Calu3 (cell line): ENCODE data around the gene TAS1R2. TPM values are rescaled to one million over a fixed set of nuclear protein-coding genes. Genes with fewer than 3 reads are reported as not detected.

Source experiments
- BruUV-seq: library from RNA; stranded (reverse); fragments of 400-500 nt; replicated peaks from 2 replicates; lab custom pipeline; 2021; lab: Mats Ljungman, UMichigan
- CTCF ChIA-PET: fragments of 300-600 bp; sonication (Branson Sonifier 250); formaldehyde crosslinking; loops from one replicate; lab custom pipeline; 2022; ENCODE audit warnings: antibody characterized with exemption; lab: Charles Lee
- DNase-seq: peaks from one replicate; pipeline ENCODE4 v3.0.0; 2022
- H3K27ac Mint-ChIP-seq: one replicate; pipeline ENCODE4 v1.8.0; 2022; ENCODE audit warnings: mixed read lengths; ENCODE audit not compliant: unreplicated experiment
- H3K27me3 Mint-ChIP-seq: one replicate; pipeline ENCODE4 v1.8.0; 2022; ENCODE audit warnings: mixed read lengths; ENCODE audit not compliant: unreplicated experiment
- H3K36me3 Mint-ChIP-seq: one replicate; pipeline ENCODE4 v1.8.0; 2022; ENCODE audit warnings: mild to moderate bottlenecking, moderate library complexity, mixed read lengths; ENCODE audit not compliant: insufficient read depth, unreplicated experiment
- H3K4me1 Mint-ChIP-seq: one replicate; pipeline ENCODE4 v1.8.0; 2022; ENCODE audit warnings: mild to moderate bottlenecking, low read depth, mixed read lengths; ENCODE audit not compliant: unreplicated experiment
- H3K4me3 Mint-ChIP-seq: one replicate; pipeline ENCODE4 v1.8.0; 2022; ENCODE audit warnings: mild to moderate bottlenecking, low read depth, moderate library complexity, mixed read lengths; ENCODE audit not compliant: unreplicated experiment
- H3K9me3 Mint-ChIP-seq: one replicate; pipeline ENCODE4 v1.8.0; 2022; ENCODE audit warnings: low read depth, mixed read lengths; ENCODE audit not compliant: unreplicated experiment
- CTCF ChIP-seq: fragments of 200-600 bp; IDR thresholded peaks from one replicate; pipeline ENCODE4 v1.8.0; 2022; ENCODE audit warnings: antibody characterized with exemption; ENCODE audit not compliant: unreplicated experiment
- intact Hi-C: fragments of 100-400 bp; cut with micrococcal nuclease; formaldehyde crosslinking; loops from one replicate; pipeline ENCODE4 v1.10.0; 2022; ENCODE audit not compliant: unreplicated experiment
- total RNA-seq: library from RNA; stranded (reverse); gene quantifications from 2 replicates; pipeline ENCODE4 v1.2.3, GENCODE V29; 2022

Gene TAS1R2
- total RNA-seq, 1 experiment from 2014 or later: not detected

GRCh38 chr1:18868354-18868753 is 8.9 kb upstream of the TAS1R2 start:
- TF ChIP-seq CTCF: no peak
- no peak overlapping the region for H3K27ac Mint-ChIP-seq
- DNase-seq: no peak
- no TSS peak for BruUV-seq
- no peaks in the 10 kb centered on the region for H3K36me3 Mint-ChIP-seq
- CTCF ChIA-PET: no interaction called here
- H3K4me1 Mint-ChIP-seq: no peaks in the 10 kb centered on the region
- H3K9me3 Mint-ChIP-seq: no peaks in the 10 kb centered on the region
- H3K4me3 Mint-ChIP-seq: no peak overlapping the region
- H3K27me3 Mint-ChIP-seq: peaks cover 48% of the 10 kb centered on the region
- intact Hi-C loops: no loop called here

- Mint-ChIP-seq H3K9me3 (no peaks in the 10 kb centered on the region), H3K4me1 (no peaks in the 10 kb centered on the region), H3K27ac (no peak overlapping the region), H3K27me3 (peaks cover 63% of the 10 kb centered on the region), H3K36me3 (no peaks in the 10 kb centered on the region), H3K4me3 (no peak overlapping the region)
- no peak for TF ChIP-seq CTCF
- intact Hi-C loops: no loop called here
- BruUV-seq: no TSS peak
- CTCF ChIA-PET: no interaction called here
- DNase-seq: no peak
These were observed 7.4 kb upstream of the TAS1R2 start for GRCh38 chr1:18866846-18867245.

- no peak overlapping the region for H3K4me3 Mint-ChIP-seq
These were observed 6.9 kb upstream of the TAS1R2 start for GRCh38 chr1:18866314-18866713.

GRCh38 chr1:18865176-18865575 is 5.7 kb upstream of the TAS1R2 start:
- intact Hi-C loops: no loop called here
- H3K4me1 Mint-ChIP-seq: no peaks in the 10 kb centered on the region

More at GRCh38 chr1:18866314-18866713, 6.9 kb upstream of the TAS1R2 start:
- no peaks in the 10 kb centered on the region for H3K9me3 Mint-ChIP-seq
- DNase-seq: no peak
- H3K27ac Mint-ChIP-seq: no peak overlapping the region
- intact Hi-C loops: no loop called here
- no peaks in the 10 kb centered on the region for H3K36me3 Mint-ChIP-seq
- H3K4me1 Mint-ChIP-seq: no peaks in the 10 kb centered on the region
- CTCF ChIA-PET: no interaction called here
- BruUV-seq: no TSS peak
- no peak for TF ChIP-seq CTCF
- peaks cover 68% of the 10 kb centered on the region for H3K27me3 Mint-ChIP-seq

More at GRCh38 chr1:18865176-18865575, 5.7 kb upstream of the TAS1R2 start:
- TF ChIP-seq CTCF: no peak
- DNase-seq: no peak
- Mint-ChIP-seq H3K4me3 (no peak overlapping the region), H3K27me3 (peaks cover 70% of the 10 kb centered on the region), H3K36me3 (no peaks in the 10 kb centered on the region), H3K27ac (no peak overlapping the region), H3K9me3 (no peaks in the 10 kb centered on the region)
- BruUV-seq: no TSS peak
- CTCF ChIA-PET: no interaction called here
